GM12878 (cell line): ENCODE results near the gene SLC24A3. TPM values are rescaled to one million over a fixed set of nuclear protein-coding genes. Genes with fewer than 3 reads are reported as not detected.

ENCODE experiments used
- ATAC-seq: fragments of 200-7000 bp; cut with Tn5 transposase; 3 replicates; pipeline ENCODE4 v1.9.1; 2020; ENCODE audit warnings: mild to moderate bottlenecking, moderate library complexity
- BruUV-seq: library from RNA; stranded (reverse); fragments of 400-500 nt; replicated peaks from 2 replicates; lab custom pipeline; 2021; lab: Mats Ljungman, UMichigan
- CTCF ChIA-PET: fragments of 300-600 bp; sonication (Branson Sonifier 250); formaldehyde crosslinking; extraction: SDS; loops from one replicate; lab custom pipeline; 2021; ENCODE audit warnings: inconsistent platforms; lab: Yijun Ruan, JAX
- POLR2A ChIA-PET: fragments of 350-600 bp; formaldehyde crosslinking; extraction: SDS; loops from one replicate; lab custom pipeline; 2021; ENCODE audit warnings: inconsistent platforms; lab: Charles Lee
- RAD21 ChIA-PET: fragments of 300-600 bp; sonication (Branson Sonifier 250); formaldehyde crosslinking; loops from one replicate; lab custom pipeline; 2023; ENCODE audit warnings: antibody characterized with exemption; ENCODE audit not compliant: unreplicated experiment; lab: Charles Lee
- SMC1A ChIA-PET: fragments of 300-600 bp; sonication (Branson Sonifier 250); formaldehyde crosslinking; loops from one replicate; lab custom pipeline; 2023; ENCODE audit not compliant: unreplicated experiment, uncharacterized antibody; lab: Charles Lee
- DNase-seq: peaks from one replicate; pipeline ENCODE4 v3.0.0-alpha.2; 2011; ENCODE audit warnings: low read depth, low spot score
- FAIRE-seq: peaks from 3 replicates; lab custom pipeline; 2011; peaks lifted over from hg19 to GRCh38; lab: Jason Lieb, UNC
- H2AFZ ChIP-seq: 2 replicates; pipeline ENCODE4 v1.6.0; 2011; ENCODE audit warnings: low read depth, low read length, control low read depth; ENCODE audit not compliant: control insufficient read depth
- H3K27ac ChIP-seq: 2 replicates; pipeline ENCODE4 v1.5.1; 2011; ENCODE audit warnings: control low read depth; ENCODE audit not compliant: control insufficient read depth, insufficient read depth
- H3K27me3 ChIP-seq, 2 experiments: replicated peaks in 1 of 2; 2 replicates each; pipeline versions ENCODE4 v1.6.0 to v1.6.1; 2011; ENCODE audit warnings: low read length in 1 of 2; ENCODE audit not compliant: control insufficient read depth in 2 of 2, insufficient read depth in 2 of 2
- H3K36me3 ChIP-seq, 2 experiments: 2 replicates each; pipeline ENCODE4 v1.5.1; 2011; ENCODE audit warnings: low read length in 1 of 2; ENCODE audit not compliant: control insufficient read depth in 2 of 2, insufficient read depth in 2 of 2
- H3K4me1 ChIP-seq: 2 replicates; pipeline ENCODE4 v1.6.1; 2011; ENCODE audit warnings: mild to moderate bottlenecking, low read length, moderate library complexity, mixed read lengths; ENCODE audit not compliant: control insufficient read depth, insufficient read depth
- H3K4me2 ChIP-seq: 2 replicates; pipeline ENCODE4 v1.6.0; 2011; ENCODE audit warnings: control low read depth; ENCODE audit not compliant: control insufficient read depth, insufficient read depth
- H3K4me3 ChIP-seq: fragments of 200-600 bp; sonication (generic); 2 replicates; pipeline ENCODE4 v1.5.1; 2016
- H3K79me2 ChIP-seq: 2 replicates; pipeline ENCODE4 v1.6.0; 2011; ENCODE audit warnings: low read length; ENCODE audit not compliant: control insufficient read depth, insufficient read depth
- H3K9ac ChIP-seq: 2 replicates; pipeline ENCODE4 v1.8.0; 2011; ENCODE audit warnings: low read length, control low read depth, mixed read lengths; ENCODE audit not compliant: control insufficient read depth, insufficient read depth
- H3K9me3 ChIP-seq: replicated peaks from 3 replicates; pipeline ENCODE4 v1.5.1; 2011; ENCODE audit warnings: mild to moderate bottlenecking, low read length; ENCODE audit not compliant: control insufficient read depth, insufficient read depth
- H4K20me1 ChIP-seq: 2 replicates; pipeline ENCODE4 v1.6.0; 2011; ENCODE audit not compliant: control insufficient read depth, insufficient read depth
- ATF7 ChIP-seq: fragments of 450-650 bp; IDR thresholded peaks from 2 replicates; pipeline ENCODE4 v1.6.1; 2016; ENCODE audit warnings: low read depth, mild to moderate bottlenecking
- CHD2 ChIP-seq: IDR thresholded peaks from 2 replicates; pipeline ENCODE4 v1.6.1; 2011; ENCODE audit warnings: low read depth, low read length, improper control_type of control experiment, borderline replicate concordance
- ESRRA ChIP-seq: IDR thresholded peaks from 2 replicates; pipeline ENCODE4 v1.6.1; 2012; ENCODE audit warnings: mild to moderate bottlenecking, low read length, improper control_type of control experiment
- HDAC2 ChIP-seq: fragments of 200-600 bp; sonication (generic); IDR thresholded peaks from 2 replicates; pipeline ENCODE4 v1.6.1; 2017
- MYB ChIP-seq: fragments of 150-350 bp; IDR thresholded peaks from 2 replicates; pipeline ENCODE4 v1.6.1; 2014; ENCODE audit warnings: mild to moderate bottlenecking, low read depth, low read length, borderline replicate concordance
- NFIC ChIP-seq: IDR thresholded peaks from 2 replicates; pipeline ENCODE4 v1.6.1; 2012; ENCODE audit warnings: low read depth, mild to moderate bottlenecking, inconsistent platforms, low read length, moderate library complexity
- NR2C2 ChIP-seq: IDR thresholded peaks from 2 replicates; pipeline ENCODE4 v1.6.1; 2011; ENCODE audit warnings: borderline replicate concordance, low read depth; ENCODE audit not compliant: control insufficient read depth, insufficient read length
- RUNX3 ChIP-seq: IDR thresholded peaks from 2 replicates; pipeline ENCODE4 v1.6.1; 2012; ENCODE audit warnings: low read length, inconsistent platforms
- SIX5 ChIP-seq: IDR thresholded peaks from 2 replicates; pipeline ENCODE4 v1.6.1; 2011; ENCODE audit warnings: mild to moderate bottlenecking, low read depth, low read length, moderate library complexity; ENCODE audit not compliant: severe bottlenecking
- SPI1 ChIP-seq: IDR thresholded peaks from 2 replicates; pipeline ENCODE4 v1.6.1; 2011; ENCODE audit warnings: low read depth, mild to moderate bottlenecking, low read length, moderate library complexity, borderline replicate concordance; ENCODE audit not compliant: insufficient read depth
- STAT3 ChIP-seq: IDR thresholded peaks from 2 replicates; pipeline ENCODE4 v1.6.1; 2011; ENCODE audit warnings: low read depth, low read length, improper control_type of control experiment
- SUPT20H ChIP-seq: IDR thresholded peaks from 2 replicates; pipeline ENCODE4 v1.6.1; 2011; ENCODE audit warnings: low read depth, mild to moderate bottlenecking, low read length, moderate library complexity, borderline replicate concordance; ENCODE audit not compliant: control insufficient read depth
- SUZ12 ChIP-seq: fragments of 200-600 bp; sonication (generic); IDR thresholded peaks from one replicate; pipeline ENCODE4 v1.6.1; 2018; ENCODE audit warnings: antibody characterized with exemption, mild to moderate bottlenecking; ENCODE audit not compliant: unreplicated experiment
- TARDBP ChIP-seq: IDR thresholded peaks from 2 replicates; pipeline ENCODE4 v1.6.1; 2016; ENCODE audit warnings: borderline replicate concordance
- YY1 ChIP-seq: IDR thresholded peaks from 2 replicates; pipeline ENCODE4 v1.6.1; 2011; ENCODE audit warnings: low read depth, mild to moderate bottlenecking, low read length
- in situ Hi-C: fragments of 300-500 bp; cut with MboI; formaldehyde crosslinking; loops from 9 replicates; pipeline ENCODE4 v1.14.3; 2018; ENCODE audit warnings: mixed read lengths
- intact Hi-C: fragments of 100-400 bp; cut with micrococcal nuclease; formaldehyde crosslinking; loops from one replicate; pipeline ENCODE4 v1.14.2; 2022; ENCODE audit not compliant: unreplicated experiment
- polyA plus RNA-seq, 11 experiments: library from polyadenylated mRNA; depleted of rRNA in 4 of 11; unstranded in 6 of 11; stranded (reverse) in 5 of 11; fragments of >200 nt; fragmentation: Nextera tagmentation in 4 of 11; fragmentation: Illumina TruSeq in 1 of 11; extraction: Ambion mirVana in 4 of 11; extraction: Trizol in 1 of 11; gene quantifications; 1 replicate in 1 of 11; 2 replicates in 10 of 11; pipeline versions ENCODE4 v1.2.1 to v1.2.3, GENCODE V29; 2011 to 2016; ENCODE audit warnings: inconsistent platforms in 2 of 11, missing spikeins in 2 of 11, low read depth in 1 of 11
- total RNA-seq, 4 experiments: library from RNA; depleted of rRNA in 3 of 4; stranded (reverse); fragments of >200 nt in 3 of 4; fragmentation: Illumina TruSeq in 1 of 4; extraction: Trizol in 1 of 4; gene quantifications; 2 replicates each; pipeline versions ENCODE4 v1.2.1 to v1.2.3, GENCODE V29; 2013 to 2021
- TF ChIP-seq, protein P1 (sequence below): fragments of 150-350 bp; IDR thresholded peaks from 2 replicates; pipeline ENCODE4 v1.6.1; 2016; ENCODE audit warnings: low read depth, low read length
- TF ChIP-seq, protein P2 (sequence below): fragments of 450-650 bp; IDR thresholded peaks from 2 replicates; pipeline ENCODE4 v1.6.1; 2018; ENCODE audit warnings: borderline replicate concordance, mild to moderate bottlenecking; ENCODE audit not compliant: partially characterized antibody

Gene SLC24A3
- total and polyA plus RNA-seq, 10 of the 15 experiments (the other 5 are each of a cell fraction or from before 2014, with no cell fraction given), result 0.04 TPM; not detected in 9

DNA sequence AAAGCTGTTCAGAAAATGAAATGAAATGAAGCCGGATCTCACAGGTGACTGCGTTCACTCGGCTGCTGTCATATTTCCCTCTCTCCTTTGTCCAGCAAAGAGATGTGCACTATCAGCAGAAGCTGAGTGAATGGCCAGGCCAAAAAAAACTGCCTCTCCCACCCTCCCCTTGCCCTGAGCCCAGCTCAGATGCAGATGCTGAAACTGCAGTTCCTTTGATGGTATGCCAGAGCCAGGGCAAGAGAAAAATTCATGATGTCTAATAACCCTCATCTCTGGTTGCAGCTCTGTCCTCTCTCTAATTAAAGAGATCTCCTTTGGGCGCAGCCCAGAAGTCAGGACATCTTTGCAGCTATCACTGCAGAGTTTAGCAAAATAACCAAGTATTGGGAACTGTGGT lies 335.1 kb downstream of the SLC24A3 start (continued):
- TF ChIP-seq, protein P1, sequence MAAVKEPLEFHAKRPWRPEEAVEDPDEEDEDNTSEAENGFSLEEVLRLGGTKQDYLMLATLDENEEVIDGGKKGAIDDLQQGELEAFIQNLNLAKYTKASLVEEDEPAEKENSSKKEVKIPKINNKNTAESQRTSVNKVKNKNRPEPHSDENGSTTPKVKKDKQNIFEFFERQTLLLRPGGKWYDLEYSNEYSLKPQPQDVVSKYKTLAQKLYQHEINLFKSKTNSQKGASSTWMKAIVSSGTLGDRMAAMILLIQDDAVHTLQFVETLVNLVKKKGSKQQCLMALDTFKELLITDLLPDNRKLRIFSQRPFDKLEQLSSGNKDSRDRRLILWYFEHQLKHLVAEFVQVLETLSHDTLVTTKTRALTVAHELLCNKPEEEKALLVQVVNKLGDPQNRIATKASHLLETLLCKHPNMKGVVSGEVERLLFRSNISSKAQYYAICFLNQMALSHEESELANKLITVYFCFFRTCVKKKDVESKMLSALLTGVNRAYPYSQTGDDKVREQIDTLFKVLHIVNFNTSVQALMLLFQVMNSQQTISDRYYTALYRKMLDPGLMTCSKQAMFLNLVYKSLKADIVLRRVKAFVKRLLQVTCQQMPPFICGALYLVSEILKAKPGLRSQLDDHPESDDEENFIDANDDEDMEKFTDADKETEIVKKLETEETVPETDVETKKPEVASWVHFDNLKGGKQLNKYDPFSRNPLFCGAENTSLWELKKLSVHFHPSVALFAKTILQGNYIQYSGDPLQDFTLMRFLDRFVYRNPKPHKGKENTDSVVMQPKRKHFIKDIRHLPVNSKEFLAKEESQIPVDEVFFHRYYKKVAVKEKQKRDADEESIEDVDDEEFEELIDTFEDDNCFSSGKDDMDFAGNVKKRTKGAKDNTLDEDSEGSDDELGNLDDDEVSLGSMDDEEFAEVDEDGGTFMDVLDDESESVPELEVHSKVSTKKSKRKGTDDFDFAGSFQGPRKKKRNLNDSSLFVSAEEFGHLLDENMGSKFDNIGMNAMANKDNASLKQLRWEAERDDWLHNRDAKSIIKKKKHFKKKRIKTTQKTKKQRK, result no peak

DNA sequence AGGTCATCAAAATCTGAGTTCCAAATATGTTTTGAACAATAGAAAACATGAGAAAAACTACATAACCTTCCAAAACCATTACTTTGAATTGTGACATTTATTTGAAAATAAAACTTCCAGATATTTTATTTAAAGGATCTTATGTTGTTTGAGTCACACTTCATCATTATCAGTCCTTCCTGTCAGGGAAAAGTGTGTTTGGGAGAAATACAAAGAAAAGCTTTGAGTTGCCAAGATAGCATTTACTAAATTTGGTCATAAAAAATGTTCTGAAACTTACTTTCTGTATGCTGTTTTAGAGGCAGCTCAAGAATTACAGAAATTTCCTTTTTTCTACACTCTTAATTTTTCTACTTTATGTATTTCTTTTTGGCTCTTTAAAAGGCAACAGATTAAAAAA lies 337.5 kb downstream of the SLC24A3 start:
- Histone ChIP-seq H3K79me2 (no peaks in the 10 kb centered on the region), H4K20me1 (no peaks in the 10 kb centered on the region), H2AFZ (no peak overlapping the region), H3K4me1 (no peaks in the 10 kb centered on the region)
- RAD21 ChIA-PET, result no interaction called here
- no peak for ATAC-seq
- in situ Hi-C loops, result no loop called here
- no peak for TF ChIP-seq ATF7
- TF ChIP-seq SPI1, result no peak
- no peak for TF ChIP-seq TARDBP
- no peak for TF ChIP-seq HDAC2
- no peak for TF ChIP-seq MYB
- no peak for TF ChIP-seq CHD2
- no peak for TF ChIP-seq NR2C2
- TF ChIP-seq RUNX3, result no peak
- no peak for TF ChIP-seq STAT3
- TF ChIP-seq, protein P2, sequence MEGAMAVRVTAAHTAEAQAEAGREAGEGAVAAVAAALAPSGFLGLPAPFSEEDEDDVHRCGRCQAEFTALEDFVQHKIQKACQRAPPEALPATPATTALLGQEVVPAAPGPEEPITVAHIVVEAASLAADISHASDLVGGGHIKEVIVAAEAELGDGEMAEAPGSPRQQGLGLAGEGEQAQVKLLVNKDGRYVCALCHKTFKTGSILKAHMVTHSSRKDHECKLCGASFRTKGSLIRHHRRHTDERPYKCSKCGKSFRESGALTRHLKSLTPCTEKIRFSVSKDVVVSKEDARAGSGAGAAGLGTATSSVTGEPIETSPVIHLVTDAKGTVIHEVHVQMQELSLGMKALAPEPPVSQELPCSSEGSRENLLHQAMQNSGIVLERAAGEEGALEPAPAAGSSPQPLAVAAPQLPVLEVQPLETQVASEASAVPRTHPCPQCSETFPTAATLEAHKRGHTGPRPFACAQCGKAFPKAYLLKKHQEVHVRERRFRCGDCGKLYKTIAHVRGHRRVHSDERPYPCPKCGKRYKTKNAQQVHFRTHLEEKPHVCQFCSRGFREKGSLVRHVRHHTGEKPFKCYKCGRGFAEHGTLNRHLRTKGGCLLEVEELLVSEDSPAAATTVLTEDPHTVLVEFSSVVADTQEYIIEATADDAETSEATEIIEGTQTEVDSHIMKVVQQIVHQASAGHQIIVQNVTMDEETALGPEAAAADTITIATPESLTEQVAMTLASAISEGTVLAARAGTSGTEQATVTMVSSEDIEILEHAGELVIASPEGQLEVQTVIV, result no peak
- no peak for TF ChIP-seq SUZ12
- no peak for TF ChIP-seq ESRRA
- no peak for TF ChIP-seq NFIC
- no peak for TF ChIP-seq SIX5
- no peak for TF ChIP-seq SUPT20H
- TF ChIP-seq YY1, result no peak
- TF ChIP-seq, all 136 proteins: peak for 0
- intact Hi-C loops, result no loop called here
- POLR2A ChIA-PET, result no interaction called here
- no peak for DNase-seq
- H3K4me2 ChIP-seq, result no peak overlapping the region
- no peaks in the 10 kb centered on the region for H3K36me3 ChIP-seq
- SMC1A ChIA-PET, result no interaction called here
- CTCF ChIA-PET, result no interaction called here
- H3K9me3 ChIP-seq, result no peaks in the 10 kb centered on the region
- no peak overlapping the region for H3K9ac ChIP-seq
- no peak for FAIRE-seq
- no peaks in the 10 kb centered on the region; a peak in 1 of 4 replicates for H3K27me3 ChIP-seq
- no TSS peak for BruUV-seq
- H3K4me3 ChIP-seq, result no peak overlapping the region
- no peak overlapping the region for H3K27ac ChIP-seq
